ENCODE results near the gene WNT2. TPM values are rescaled to one million over a fixed set of nuclear protein-coding genes. Genes with fewer than 3 reads are reported as not detected.

Gene WNT2
- total and polyA plus RNA-seq, 9 donors, result 0.30 to 14.8 (median 4.7) TPM

GRCh38 chr7:117282239-117282812, 40.5 kb downstream of the WNT2 start:
- no peak for DNase-seq
- H3K4me1 ChIP-seq (ENCODE audit: control insufficient read depth, insufficient read depth, low read length), result no peaks in the 10 kb centered on the region
- no peak overlapping the region for H3K4me3 ChIP-seq (ENCODE audit: low read length)
- no peak overlapping the region for H3K27ac ChIP-seq (ENCODE audit: low read length)
- no peaks in the 10 kb centered on the region for H3K27me3 ChIP-seq (ENCODE audit: control insufficient read depth, insufficient read depth, low read length)
- WGBS (ENCODE audit: insufficient coverage), result 36% methylated on average over 1 of the region's 1 CpG
- no peaks in the 10 kb centered on the region for H3K36me3 ChIP-seq (ENCODE audit: control insufficient read depth, insufficient read depth, low read length)
- no peaks in the 10 kb centered on the region for H3K9me3 ChIP-seq (replicated peaks; ENCODE audit: control insufficient read depth, low read depth, low read length)

GRCh38 chr7:117281562-117281961, 41.3 kb downstream of the WNT2 start:
- Histone ChIP-seq H3K4me3 (ENCODE audit: low read length) (no peak overlapping the region), H3K4me1 (ENCODE audit: control insufficient read depth, insufficient read depth, low read length) (no peaks in the 10 kb centered on the region), H3K27ac (ENCODE audit: low read length) (no peak overlapping the region), H3K36me3 (ENCODE audit: control insufficient read depth, insufficient read depth, low read length) (no peaks in the 10 kb centered on the region), H3K27me3 (ENCODE audit: control insufficient read depth, insufficient read depth, low read length) (no peaks in the 10 kb centered on the region), H3K9me3 (replicated peaks; ENCODE audit: control insufficient read depth, low read depth, low read length) (no peaks in the 10 kb centered on the region)
- 98% methylated on average over 5 of the region's 5 CpGs for WGBS (ENCODE audit: insufficient coverage)
- DNase-seq, result no peak

- DNase-seq, result no peak
- no peaks in the 10 kb centered on the region for H3K4me1 ChIP-seq (ENCODE audit: control insufficient read depth, insufficient read depth, low read length)
- H3K9me3 ChIP-seq (replicated peaks; ENCODE audit: control insufficient read depth, low read depth, low read length), result no peaks in the 10 kb centered on the region
- no peaks in the 10 kb centered on the region for H3K36me3 ChIP-seq (ENCODE audit: control insufficient read depth, insufficient read depth, low read length)
- H3K27me3 ChIP-seq (ENCODE audit: control insufficient read depth, insufficient read depth, low read length), result no peaks in the 10 kb centered on the region
- H3K27ac ChIP-seq (ENCODE audit: low read length), result no peak overlapping the region
- H3K4me3 ChIP-seq (ENCODE audit: low read length), result no peak overlapping the region
- WGBS (ENCODE audit: insufficient coverage), result 81% methylated on average over 9 of the region's 12 CpGs
Observed at GRCh38 chr7:117279931-117280557, 42.8 kb downstream of the WNT2 start.

- no peaks in the 10 kb centered on the region for H3K36me3 ChIP-seq (ENCODE audit: control insufficient read depth, insufficient read depth, low read length)
- no peak overlapping the region for H3K27ac ChIP-seq (ENCODE audit: low read length)
- H3K4me1 ChIP-seq (ENCODE audit: control insufficient read depth, insufficient read depth, low read length), result no peaks in the 10 kb centered on the region
- DNase-seq, result no peak
- H3K4me3 ChIP-seq (ENCODE audit: low read length), result no peak overlapping the region
- no peaks in the 10 kb centered on the region for H3K27me3 ChIP-seq (ENCODE audit: control insufficient read depth, insufficient read depth, low read length)
- WGBS (ENCODE audit: insufficient coverage), result no CpG with 5 or more reads among the region's 2 CpGs
- no peaks in the 10 kb centered on the region for H3K9me3 ChIP-seq (replicated peaks; ENCODE audit: control insufficient read depth, low read depth, low read length)
Observed at GRCh38 chr7:117279203-117279602, 43.7 kb downstream of the WNT2 start.

- H3K36me3 ChIP-seq (ENCODE audit: control insufficient read depth, insufficient read depth, low read length), result no peaks in the 10 kb centered on the region
- H3K9me3 ChIP-seq (replicated peaks; ENCODE audit: control insufficient read depth, low read depth, low read length), result no peaks in the 10 kb centered on the region
- 91% methylated on average over 10 of the region's 10 CpGs for WGBS (ENCODE audit: insufficient coverage)
- H3K4me1 ChIP-seq (ENCODE audit: control insufficient read depth, insufficient read depth, low read length), result no peaks in the 10 kb centered on the region
- DNase-seq, result no peak
- no peaks in the 10 kb centered on the region for H3K27me3 ChIP-seq (ENCODE audit: control insufficient read depth, insufficient read depth, low read length)
- no peak overlapping the region for H3K27ac ChIP-seq (ENCODE audit: low read length)
- no peak overlapping the region for H3K4me3 ChIP-seq (ENCODE audit: low read length)
Observed at GRCh38 chr7:117278040-117278439, 44.8 kb downstream of the WNT2 start.

DNA sequence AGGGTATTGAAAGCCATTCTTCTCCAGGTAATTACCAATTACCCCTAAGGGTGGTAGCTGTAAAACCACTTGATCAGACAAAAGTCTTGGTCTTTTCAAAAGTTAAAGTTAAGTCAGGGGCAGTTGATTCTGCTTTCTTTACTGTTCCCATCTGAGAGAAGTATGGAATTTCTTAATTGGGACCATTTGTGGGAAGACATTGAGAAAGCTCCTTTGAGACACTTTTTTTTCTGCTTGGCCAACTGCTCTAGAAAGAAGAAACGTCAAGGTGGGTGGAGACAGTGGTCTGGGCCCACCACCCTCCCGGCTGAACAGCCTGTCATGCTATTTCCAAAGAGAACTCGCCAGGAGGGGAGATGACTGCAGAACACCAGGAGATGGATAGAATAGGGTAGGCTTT, 45.3 kb downstream of the WNT2 start:
- no peak overlapping the region for H3K4me3 ChIP-seq (ENCODE audit: low read length)
- 30% methylated on average over 2 of the region's 3 CpGs for WGBS (ENCODE audit: insufficient coverage)
- DNase-seq, result no peak
- no peaks in the 10 kb centered on the region for H3K36me3 ChIP-seq (ENCODE audit: control insufficient read depth, insufficient read depth, low read length)
- no peaks in the 10 kb centered on the region for H3K27me3 ChIP-seq (ENCODE audit: control insufficient read depth, insufficient read depth, low read length)
- no peaks in the 10 kb centered on the region for H3K9me3 ChIP-seq (replicated peaks; ENCODE audit: control insufficient read depth, low read depth, low read length)
- no peak overlapping the region for H3K27ac ChIP-seq (ENCODE audit: low read length)
- H3K4me1 ChIP-seq (ENCODE audit: control insufficient read depth, insufficient read depth, low read length), result no peaks in the 10 kb centered on the region

- WGBS (ENCODE audit: insufficient coverage), result no CpG with 5 or more reads among the region's 4 CpGs
- H3K4me1 ChIP-seq (ENCODE audit: control insufficient read depth, insufficient read depth, low read length), result no peaks in the 10 kb centered on the region
- no peak for DNase-seq
- no peaks in the 10 kb centered on the region for H3K36me3 ChIP-seq (ENCODE audit: control insufficient read depth, insufficient read depth, low read length)
- H3K9me3 ChIP-seq (replicated peaks; ENCODE audit: control insufficient read depth, low read depth, low read length), result no peaks in the 10 kb centered on the region
- no peak overlapping the region for H3K27ac ChIP-seq (ENCODE audit: low read length)
- no peak overlapping the region for H3K4me3 ChIP-seq (ENCODE audit: low read length)
- no peaks in the 10 kb centered on the region for H3K27me3 ChIP-seq (ENCODE audit: control insufficient read depth, insufficient read depth, low read length)
Observed at GRCh38 chr7:117274951-117275350, 47.9 kb downstream of the WNT2 start.

DNA sequence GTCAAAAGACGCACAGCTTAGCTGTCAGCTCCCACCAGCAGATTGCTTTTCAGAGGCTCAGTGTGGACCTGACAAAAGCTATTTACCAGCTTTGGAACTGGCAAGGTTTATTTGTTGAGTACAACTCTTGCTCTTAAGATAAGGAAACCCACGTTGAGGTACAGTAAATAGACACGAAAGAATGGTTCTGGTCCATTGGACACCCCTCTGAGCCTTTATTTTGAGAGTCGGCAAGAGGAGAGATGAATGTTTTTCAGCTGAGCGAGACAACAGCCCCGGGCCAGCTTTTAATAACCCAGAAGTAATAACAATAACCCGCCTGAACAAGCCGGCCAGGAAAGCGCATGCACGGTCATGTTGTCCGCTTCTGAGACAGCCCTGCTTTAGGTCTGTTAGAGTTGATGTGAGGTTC, 49.0 kb downstream of the WNT2 start:
- WGBS (ENCODE audit: insufficient coverage), result 76% methylated on average over 6 of the region's 11 CpGs
- DNase-seq, result no peak
- no peak overlapping the region for H3K27ac ChIP-seq (ENCODE audit: low read length)
- H3K4me1 ChIP-seq (ENCODE audit: control insufficient read depth, insufficient read depth, low read length), result no peaks in the 10 kb centered on the region
- no peaks in the 10 kb centered on the region for H3K27me3 ChIP-seq (ENCODE audit: control insufficient read depth, insufficient read depth, low read length)
- no peaks in the 10 kb centered on the region for H3K9me3 ChIP-seq (replicated peaks; ENCODE audit: control insufficient read depth, low read depth, low read length)
- H3K4me3 ChIP-seq (ENCODE audit: low read length), result no peak overlapping the region
- H3K36me3 ChIP-seq (ENCODE audit: control insufficient read depth, insufficient read depth, low read length), result no peaks in the 10 kb centered on the region

DNA sequence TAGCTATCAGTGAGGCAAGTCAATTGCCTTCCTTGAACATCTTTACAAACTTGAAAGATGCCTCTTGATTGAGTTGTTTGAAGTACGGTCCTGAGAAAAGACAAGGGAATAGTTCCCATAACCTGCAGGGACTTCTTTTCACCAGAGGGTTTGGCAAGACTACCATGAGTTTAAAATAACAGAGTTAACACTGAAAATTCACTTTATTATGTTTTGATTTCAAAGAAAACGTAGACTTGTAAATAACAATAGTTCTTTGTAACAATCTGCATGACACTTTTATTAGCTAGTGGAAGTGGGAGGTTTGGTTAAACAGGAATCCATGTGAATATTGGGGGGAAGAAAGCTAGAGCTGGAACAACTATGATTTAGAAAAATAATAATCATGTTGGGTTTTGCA, 49.5 kb downstream of the WNT2 start:
- Histone ChIP-seq H3K27ac (ENCODE audit: low read length) (no peak overlapping the region), H3K9me3 (replicated peaks; ENCODE audit: control insufficient read depth, low read depth, low read length) (no peaks in the 10 kb centered on the region), H3K27me3 (ENCODE audit: control insufficient read depth, insufficient read depth, low read length) (no peaks in the 10 kb centered on the region), H3K4me1 (ENCODE audit: control insufficient read depth, insufficient read depth, low read length) (no peaks in the 10 kb centered on the region), H3K36me3 (ENCODE audit: control insufficient read depth, insufficient read depth, low read length) (no peaks in the 10 kb centered on the region), H3K4me3 (ENCODE audit: low read length) (no peak overlapping the region)
- no CpG with 5 or more reads among the region's 2 CpGs for WGBS (ENCODE audit: insufficient coverage)
- no peak for DNase-seq

DNA sequence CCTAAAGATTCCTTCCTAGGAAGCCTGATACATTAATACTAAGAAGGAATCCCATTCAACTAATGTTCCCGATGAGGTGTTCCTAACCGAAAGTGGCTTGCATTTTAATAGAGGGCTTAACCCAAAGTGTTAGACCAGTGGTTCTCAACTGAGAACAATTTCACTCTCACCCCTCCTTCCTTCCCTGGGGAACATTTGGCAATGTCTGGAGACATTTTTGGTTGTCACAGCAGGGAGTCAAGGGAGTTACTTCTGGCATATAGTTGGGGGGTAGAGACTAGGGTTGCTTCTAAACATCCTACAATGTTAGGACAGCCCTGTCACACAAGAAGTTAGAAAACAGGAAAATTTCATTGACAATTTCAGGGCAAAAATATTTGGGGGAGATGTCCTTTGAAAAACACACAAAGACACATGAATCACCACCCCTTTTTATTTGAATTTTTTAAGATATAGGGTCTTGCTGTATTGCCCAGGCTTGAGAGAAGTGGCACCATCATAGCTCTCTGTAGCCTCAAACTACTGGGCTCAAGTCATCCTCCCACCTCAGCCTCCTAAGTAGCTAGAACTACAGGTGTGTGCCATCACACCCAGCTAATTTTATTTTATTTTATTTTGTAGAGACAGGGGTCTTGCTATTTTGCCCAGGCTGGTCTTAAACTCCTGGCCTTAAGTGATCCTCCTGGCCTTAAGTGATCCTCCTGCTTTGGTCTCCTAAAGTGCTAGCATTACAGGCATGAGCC, 50.7 kb downstream of the WNT2 start:
- no peaks in the 10 kb centered on the region for H3K36me3 ChIP-seq (ENCODE audit: control insufficient read depth, insufficient read depth, low read length)
- no peak overlapping the region for H3K4me3 ChIP-seq (ENCODE audit: low read length)
- DNase-seq, result no peak
- H3K4me1 ChIP-seq (ENCODE audit: control insufficient read depth, insufficient read depth, low read length), result no peaks in the 10 kb centered on the region
- no peak overlapping the region for H3K27ac ChIP-seq (ENCODE audit: low read length)
- no peaks in the 10 kb centered on the region for H3K27me3 ChIP-seq (ENCODE audit: control insufficient read depth, insufficient read depth, low read length)
- H3K9me3 ChIP-seq (replicated peaks; ENCODE audit: control insufficient read depth, low read depth, low read length), result no peaks in the 10 kb centered on the region
- WGBS (ENCODE audit: insufficient coverage), result no CpG with 5 or more reads among the region's 2 CpGs

Data from muscle of leg (tissue), 11 donors.